Measurements from ENCODE around the gene ZMIZ1.

Gene ZMIZ1

DNA sequence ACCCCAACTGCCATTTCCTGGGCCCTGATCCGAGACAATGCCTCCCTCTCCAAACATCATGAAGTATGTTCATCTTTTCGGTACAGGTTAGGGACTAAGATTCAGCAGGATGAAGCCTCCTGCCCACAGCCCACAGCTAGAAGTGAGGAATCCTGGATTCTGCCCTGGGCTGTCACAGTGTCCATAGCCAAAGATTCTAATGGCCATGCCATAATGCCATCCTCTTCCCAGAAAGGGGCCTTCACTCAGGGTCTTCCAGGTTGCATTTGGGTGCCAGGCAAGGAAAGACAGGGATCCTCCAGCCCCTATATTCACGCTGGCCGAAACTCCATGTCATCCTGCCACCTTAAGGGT lies 15.7 kb upstream of the ZMIZ1 start:
- no peak for DNase-seq

DNA sequence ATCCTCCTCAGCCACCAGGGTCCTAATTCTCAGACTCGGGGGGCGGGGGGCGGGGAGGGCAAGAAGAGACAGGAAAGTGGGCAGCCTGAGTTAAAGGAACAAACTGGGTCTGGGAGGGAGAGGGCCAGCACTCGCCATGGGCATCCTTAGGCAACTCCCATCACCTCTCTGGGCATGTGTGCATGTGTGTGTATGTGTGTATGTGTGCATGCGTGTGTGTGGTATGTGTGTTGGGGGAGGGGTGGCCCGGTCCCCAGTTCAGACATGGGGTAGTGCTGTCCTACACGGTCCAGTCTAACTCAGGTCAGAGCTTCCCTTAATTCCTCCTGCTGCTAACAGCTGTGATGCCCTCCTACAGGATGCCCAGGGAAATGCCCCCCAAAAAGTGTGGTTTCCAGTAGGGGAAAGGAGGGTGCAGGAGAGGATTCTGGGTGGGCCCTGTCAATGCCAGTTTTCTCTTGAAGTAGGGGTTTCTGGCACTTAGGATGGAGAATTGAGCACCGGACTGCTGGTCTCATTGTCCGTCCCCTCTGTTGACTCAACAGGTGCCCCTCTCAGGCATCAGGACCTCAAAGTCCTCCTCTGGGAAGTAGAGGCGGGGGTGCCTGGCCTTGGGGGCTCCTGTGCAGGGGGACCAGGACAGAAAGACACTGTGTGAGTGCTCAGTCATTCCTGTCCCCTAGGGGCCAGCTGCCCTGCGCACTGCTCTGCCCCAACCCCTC lies 15.1 kb upstream of the ZMIZ1 start:
- no peak for DNase-seq

DNA sequence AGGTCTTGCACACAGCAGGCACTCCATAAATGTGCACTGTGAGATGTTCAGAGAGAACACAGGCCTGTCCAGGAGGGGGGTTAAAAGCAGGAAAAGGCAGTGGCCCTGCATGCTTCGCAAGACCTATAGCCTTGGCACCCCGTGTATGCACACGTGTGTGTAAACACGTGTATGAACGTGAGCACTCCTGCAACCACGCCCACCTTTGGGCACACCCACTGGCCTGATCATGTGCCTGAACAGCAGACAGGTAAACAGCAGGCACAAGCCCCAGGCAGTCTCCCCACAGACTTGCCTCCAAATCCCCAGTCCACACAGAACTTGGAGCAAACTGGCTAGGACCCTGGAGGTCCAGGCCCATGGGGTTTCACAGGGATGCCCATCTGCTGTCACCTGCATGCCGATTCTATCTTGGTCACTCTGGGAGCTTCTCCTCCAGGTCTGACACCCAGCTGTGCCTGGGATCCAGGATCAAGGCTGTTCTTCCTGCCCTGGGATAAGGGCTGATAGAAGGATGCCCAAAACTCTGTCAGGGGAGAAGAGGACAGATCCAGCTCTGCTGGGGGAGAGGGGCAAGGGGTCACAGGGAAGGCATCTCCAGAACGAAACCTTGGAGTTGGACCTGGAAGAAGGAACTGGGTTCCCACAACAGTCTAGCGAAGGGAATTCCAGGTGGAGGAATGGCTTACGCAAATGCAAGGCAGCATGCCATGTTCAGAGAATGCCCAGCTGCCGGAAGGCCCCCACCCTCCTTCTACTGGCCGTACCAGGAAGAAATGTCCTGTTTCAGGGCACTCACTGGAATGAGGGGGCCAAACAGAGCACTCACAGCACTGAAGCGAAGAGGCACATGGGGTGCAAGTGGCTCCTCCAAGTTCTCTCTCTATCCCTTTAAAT lies 14.3 kb upstream of the ZMIZ1 start:
- DNase-seq = no peak

GRCh38 chr10:79055100-79055782 lies 13.5 kb upstream of the ZMIZ1 start:
- DNase-seq = no peak

GRCh38 chr10:79055892-79056291 lies 12.9 kb upstream of the ZMIZ1 start:
- no peak for DNase-seq

GRCh38 chr10:79056361-79056735 lies 12.4 kb upstream of the ZMIZ1 start:
- no peak for DNase-seq

DNA sequence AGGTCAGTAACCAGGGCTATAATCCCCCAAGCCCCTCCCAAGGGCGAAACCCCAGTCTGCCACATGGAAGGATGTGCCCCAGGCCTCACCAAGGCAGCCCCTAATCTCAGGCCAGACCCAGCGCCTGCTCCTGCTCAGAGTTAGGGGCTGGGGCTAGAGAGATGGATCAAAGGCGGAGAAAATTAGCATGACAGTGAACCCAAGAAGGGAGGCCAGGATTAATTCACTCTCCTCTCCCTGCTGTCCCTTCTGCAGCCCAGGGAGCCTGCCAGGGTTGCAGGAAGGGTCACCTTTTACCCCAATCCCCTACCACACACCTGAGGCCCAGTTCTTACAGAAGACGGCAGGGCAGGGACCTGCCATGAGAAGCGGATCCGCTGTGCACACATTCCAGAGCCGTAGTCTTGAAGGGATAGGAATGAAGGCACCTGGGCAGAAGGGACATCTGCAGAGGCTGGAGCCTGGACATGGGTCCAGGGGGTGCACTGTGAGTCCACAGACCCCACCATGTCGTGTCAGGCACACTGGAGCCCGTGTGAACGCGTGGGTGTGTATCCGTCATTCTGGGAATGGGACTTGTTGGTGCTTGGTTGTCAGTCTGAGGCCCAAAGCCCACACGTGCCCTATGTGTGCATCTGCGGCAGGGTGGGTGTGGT lies 11.9 kb upstream of the ZMIZ1 start:
- no peak for DNase-seq

DNA sequence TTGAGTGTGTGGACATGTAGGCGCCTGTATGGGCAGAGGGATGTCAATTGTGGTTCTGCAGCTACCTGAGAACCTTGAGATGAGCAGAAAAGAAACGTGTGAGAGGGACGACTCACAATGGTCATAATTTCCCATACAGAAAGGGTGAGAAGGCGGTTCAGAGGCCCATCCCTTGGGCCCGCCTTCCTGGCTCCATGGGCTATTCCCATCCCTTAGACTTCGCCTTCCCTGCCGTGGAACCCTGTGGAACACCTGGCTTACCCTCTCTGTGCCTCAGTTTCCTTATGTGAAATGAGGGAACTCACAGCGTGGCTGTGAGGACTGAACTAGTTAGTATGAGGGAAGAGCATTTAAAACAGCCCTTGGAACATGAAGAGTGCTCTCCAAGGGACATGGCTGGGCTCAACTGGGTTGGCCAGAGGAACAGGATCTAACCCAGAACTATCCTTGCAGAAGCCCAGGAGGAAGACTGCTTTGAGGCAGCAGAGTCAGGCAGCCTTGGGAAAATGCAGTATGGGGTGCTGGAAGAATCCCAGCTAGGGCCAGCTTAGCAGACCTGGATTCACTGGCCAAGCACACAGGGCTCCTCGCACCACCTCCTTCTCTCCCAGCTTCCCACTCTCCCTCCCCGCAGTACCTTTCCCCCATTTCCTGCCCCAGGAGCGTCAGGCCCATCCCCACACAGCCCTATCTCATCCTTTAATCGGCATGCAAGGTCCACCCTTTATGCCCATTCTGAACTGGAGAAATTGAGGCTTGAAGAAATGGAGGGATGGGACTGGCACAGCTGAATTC lies 11.1 kb upstream of the ZMIZ1 start:
- DNase-seq = no peak

DNA sequence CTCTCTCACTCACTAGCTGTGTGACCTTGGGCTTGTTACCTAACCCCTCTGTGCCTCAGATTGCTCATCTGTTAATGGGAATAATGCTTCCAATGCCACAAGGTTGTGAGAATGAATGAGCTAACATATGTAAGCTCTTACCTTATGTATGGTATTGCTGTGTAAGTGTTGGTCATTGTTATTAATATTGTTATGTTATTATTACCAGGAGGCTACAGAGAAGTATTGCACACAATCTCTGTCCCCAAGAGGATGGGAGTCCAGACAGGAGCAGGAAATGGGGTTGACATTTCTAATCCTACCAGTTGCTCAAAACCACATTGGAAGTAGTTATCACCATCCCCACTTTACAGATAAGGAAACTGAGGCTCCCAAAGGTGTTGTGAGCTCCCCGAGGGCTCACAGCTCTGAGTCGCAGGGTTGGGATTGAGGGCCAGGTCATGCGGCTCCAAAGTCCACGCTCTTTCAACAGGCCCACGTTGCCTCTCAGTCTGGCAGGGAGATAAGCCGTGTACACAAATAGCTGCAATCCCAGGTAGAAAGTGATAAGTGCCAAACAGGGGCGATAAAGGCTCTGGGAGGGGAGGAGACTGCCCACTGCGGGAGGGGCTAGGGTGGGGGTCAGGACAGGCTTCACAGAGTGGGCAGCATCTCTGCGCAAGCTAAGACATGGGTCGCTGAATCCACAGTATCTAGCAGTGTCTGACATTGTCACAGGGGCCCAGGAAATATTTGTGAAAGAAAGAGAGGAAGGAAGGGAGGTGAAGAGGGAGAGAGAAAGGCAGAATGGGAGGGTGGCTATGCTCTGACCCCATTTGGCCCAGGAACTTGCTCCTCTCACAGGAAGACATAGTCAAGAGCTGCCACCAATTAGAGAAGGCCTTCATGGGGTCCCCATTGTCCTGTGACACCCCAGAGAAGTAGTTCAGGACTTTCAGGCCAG lies 9.6 kb upstream of the ZMIZ1 start:
- DNase-seq = no peak

DNA sequence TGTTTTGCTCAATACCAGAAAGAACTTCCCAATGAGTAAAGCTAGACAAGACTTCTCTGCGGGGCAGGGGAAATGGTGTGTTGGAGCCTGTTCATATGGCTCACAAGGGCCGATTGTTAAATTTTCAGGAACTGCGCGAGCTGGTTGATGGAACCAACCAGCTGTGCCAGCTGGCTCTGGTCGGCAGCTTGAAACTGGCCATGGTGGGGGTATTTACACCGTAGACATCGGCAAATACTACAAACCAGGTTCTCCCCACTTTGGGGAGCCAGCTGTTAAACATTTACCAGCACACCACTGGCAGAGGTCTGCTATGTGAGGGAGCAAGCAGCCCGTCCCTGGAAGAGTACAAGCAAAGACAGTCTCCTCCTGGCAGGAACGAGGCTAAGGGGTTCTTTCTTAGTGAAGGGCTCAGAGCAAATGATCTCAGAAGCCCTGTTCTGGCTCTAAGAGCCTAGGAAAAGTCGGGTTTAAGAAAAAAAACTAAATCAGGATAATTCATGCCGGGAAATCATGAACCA lies 8.8 kb upstream of the ZMIZ1 start:
- DNase-seq = no peak

DNA sequence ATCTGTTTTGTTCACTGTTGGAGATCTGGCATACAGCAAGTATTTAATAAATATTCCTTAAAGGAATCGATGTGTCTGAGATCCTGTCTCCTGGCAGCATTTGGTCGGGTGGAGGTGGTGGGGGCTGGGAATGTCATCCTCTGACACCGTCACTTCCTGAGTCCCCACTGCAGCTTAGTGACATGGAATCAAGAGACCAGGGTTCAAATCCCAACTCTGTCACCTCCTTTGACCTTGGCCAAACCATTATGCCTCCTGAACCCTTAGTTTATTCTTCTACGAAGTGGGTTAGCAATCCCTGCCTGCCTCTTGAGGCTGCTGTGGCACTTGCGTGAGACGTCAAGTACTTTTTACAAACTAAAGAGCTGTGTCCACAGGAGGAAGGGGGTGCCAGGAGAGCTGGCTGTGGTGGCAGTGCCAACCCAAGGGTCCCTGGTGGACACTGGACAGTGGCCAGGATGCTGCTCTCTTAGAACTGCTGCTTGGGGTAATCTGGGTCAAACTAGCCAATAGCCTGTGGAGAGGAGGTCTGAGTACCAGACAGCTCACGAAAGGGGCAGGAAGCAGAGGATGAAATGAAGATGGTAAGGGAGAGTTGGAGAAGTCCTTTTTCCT lies 8.0 kb upstream of the ZMIZ1 start:
- DNase-seq = no peak

- no peak for DNase-seq
Measured at GRCh38 chr10:79061441-79062315, 7.1 kb upstream of the ZMIZ1 start.

DNA sequence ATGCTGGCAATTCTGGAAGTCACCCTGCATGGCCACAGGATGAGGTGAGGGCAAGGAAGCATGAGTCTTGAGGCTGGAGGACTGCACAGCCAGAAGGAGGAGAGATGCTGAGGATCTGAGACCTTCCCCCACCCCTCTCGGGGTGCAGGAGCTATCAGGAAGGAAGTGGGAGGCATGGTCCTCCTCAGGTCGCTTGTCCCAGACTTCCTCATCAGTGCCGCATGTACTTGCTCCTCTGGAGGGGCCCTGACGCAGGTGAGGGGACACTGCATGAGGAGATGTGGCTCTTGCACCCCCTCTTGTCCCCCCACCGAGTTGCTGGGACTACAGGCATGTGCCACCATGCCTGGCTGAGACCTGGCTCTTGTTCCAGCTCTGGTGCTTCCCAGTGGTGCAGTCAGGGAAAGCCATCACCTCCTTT lies 5.7 kb upstream of the ZMIZ1 start:
- no peak for DNase-seq

GRCh38 chr10:79063661-79064492 lies 4.9 kb upstream of the ZMIZ1 start:
- no peak for DNase-seq

GRCh38 chr10:79065091-79065551 lies 3.6 kb upstream of the ZMIZ1 start:
- DNase-seq = no peak

DNA sequence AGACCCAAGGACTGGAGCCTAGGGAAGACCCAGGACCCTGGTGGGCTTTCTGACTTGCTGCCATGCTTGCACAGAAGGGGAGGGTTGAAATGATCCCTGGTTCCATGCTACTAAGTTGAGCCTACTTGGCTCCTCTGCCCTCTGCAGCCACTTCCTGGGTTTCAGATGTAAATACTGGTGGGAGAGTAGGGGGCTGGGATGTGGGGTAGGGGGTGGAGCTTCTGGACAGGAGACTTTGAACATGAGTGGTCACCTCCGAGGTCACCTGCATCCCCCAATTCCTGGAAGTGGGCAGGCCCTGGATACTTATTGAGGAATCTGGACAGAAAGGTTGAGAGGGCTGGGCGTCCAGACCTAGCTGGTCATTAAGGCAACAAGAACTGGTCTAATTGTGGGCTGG lies 2.9 kb upstream of the ZMIZ1 start:
- DNase-seq = no peak

DNA sequence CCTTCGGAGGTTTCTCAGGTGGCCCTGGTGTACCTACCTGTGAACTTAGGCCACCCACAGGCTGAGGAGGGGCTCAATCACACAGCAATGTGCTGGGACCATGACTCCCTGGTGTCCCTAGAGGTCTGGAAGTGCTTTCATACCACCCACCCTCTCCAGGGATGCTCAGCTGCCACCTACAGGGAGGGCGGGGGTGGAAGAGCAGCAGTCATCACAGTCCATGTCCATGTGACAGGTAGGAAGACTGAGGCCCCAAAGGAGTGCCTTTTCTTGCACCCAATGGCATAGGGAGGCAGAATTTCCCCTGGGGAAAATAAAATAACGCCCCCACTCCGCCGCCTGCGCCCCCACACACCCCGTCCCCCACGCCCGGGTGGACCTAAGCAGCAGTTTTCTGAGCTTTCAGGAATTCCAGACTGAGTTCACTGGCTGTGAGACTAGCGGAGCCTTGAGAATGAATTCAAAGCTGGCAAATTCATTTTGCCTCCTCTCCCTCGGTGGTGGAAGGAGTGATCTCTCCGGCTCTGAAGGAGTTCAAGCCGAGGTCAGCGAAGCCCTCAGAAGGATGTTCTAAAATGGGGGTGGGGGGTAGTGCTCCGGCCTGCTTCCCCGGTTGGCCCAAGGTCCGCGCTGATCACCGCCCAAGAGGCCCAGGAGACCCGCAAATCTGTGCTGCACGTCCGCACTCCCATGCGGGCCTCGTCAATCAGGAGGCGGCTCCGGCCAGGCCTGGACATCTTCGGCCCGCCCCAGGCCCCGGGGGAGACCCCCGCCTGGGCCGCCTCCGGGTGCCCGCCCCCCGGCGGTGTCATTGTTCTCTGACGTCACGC lies 2.1 kb upstream of the ZMIZ1 start:
- DNase-seq = peak; percentile 50

All from fibroblast of skin of scalp (primary cell).